OCI-LY7 (cell line): ENCODE data around the gene ABCC1. TPM values are rescaled to one million over a fixed set of nuclear protein-coding genes. Genes with fewer than 3 reads are reported as not detected.
A peak's percentile ranks its signal among the peaks of the same experiment; 100 is the strongest.

ENCODE experiments used
- BruUV-seq: library from RNA; stranded (reverse); fragments of 400-500 nt; replicated peaks from 2 replicates; lab custom pipeline; 2021; lab: Mats Ljungman, UMichigan
- CTCF ChIA-PET: fragments of 300-600 bp; sonication (Branson Sonifier 250); formaldehyde crosslinking; loops from one replicate; lab custom pipeline; 2022; ENCODE audit warnings: antibody characterized with exemption; ENCODE audit not compliant: unreplicated experiment; lab: Charles Lee
- POLR2A ChIA-PET: fragments of 300-600 bp; sonication (Branson Sonifier 250); formaldehyde crosslinking; loops from one replicate; lab custom pipeline; 2022; ENCODE audit warnings: antibody characterized with exemption; lab: Charles Lee
- DNase-seq: peaks from one replicate; pipeline ENCODE4 v3.0.0-alpha.2; 2015; ENCODE audit warnings: low spot score
- H2AFZ ChIP-seq: fragments of 200-600 bp; sonication (generic), shearing (Covaris generic); 2 replicates; pipeline ENCODE4 v1.6.1; 2014; ENCODE audit warnings: mild to moderate bottlenecking, antibody characterized with exemption, low read length, moderate library complexity
- H3K27ac ChIP-seq: fragments of 200-600 bp; sonication (generic); 2 replicates; pipeline ENCODE4 v1.5.1; 2014; ENCODE audit warnings: mixed run types, low read depth, mild to moderate bottlenecking, moderate library complexity, low read length, inconsistent platforms; ENCODE audit not compliant: poor library complexity, severe bottlenecking
- H3K36me3 ChIP-seq: fragments of 200-600 bp; sonication (generic); 2 replicates; pipeline ENCODE4 v1.6.1; 2014; ENCODE audit warnings: mild to moderate bottlenecking, antibody characterized with exemption, low read length, moderate library complexity, mixed read lengths; ENCODE audit not compliant: insufficient read depth
- H3K4me1 ChIP-seq: fragments of 200-600 bp; sonication (generic); 2 replicates; pipeline ENCODE4 v1.5.1; 2014; ENCODE audit warnings: mild to moderate bottlenecking, low read length; ENCODE audit not compliant: insufficient read depth, poor library complexity, severe bottlenecking
- H3K4me2 ChIP-seq: fragments of 200-600 bp; sonication (generic); 2 replicates; pipeline ENCODE4 v1.6.1; 2014; ENCODE audit warnings: mild to moderate bottlenecking, low read length
- H3K4me3 ChIP-seq: fragments of 200-600 bp; sonication (generic); 2 replicates; pipeline ENCODE4 v1.5.1; 2014; ENCODE audit warnings: mild to moderate bottlenecking, low read depth, low read length; ENCODE audit not compliant: poor library complexity, severe bottlenecking
- H3K79me2 ChIP-seq: fragments of 200-600 bp; sonication (generic); 2 replicates; pipeline ENCODE4 v1.6.1; 2016; ENCODE audit warnings: low read depth, mild to moderate bottlenecking, low read length, moderate library complexity, mixed read lengths; ENCODE audit not compliant: insufficient read depth
- H3K9me2 ChIP-seq: fragments of 200-600 bp; sonication (generic); 2 replicates; pipeline ENCODE4 v1.6.1; 2016; ENCODE audit warnings: mild to moderate bottlenecking, low read length, mixed read lengths; ENCODE audit not compliant: insufficient read depth
- H3K9me3 ChIP-seq: fragments of 200-600 bp; sonication (generic); 2 replicates; pipeline ENCODE4 v1.6.1; 2014; ENCODE audit warnings: mild to moderate bottlenecking, mixed run types, low read length, mixed read lengths
- H4K20me1 ChIP-seq: fragments of 200-600 bp; sonication (generic); 2 replicates; pipeline ENCODE4 v1.6.1; 2014; ENCODE audit warnings: mild to moderate bottlenecking, antibody characterized with exemption, low read length, moderate library complexity, mixed read lengths; ENCODE audit not compliant: insufficient read depth
- EZH2phosphoT487 ChIP-seq: fragments of 200-600 bp; sonication (generic); IDR thresholded peaks from 2 replicates; pipeline ENCODE4 v1.6.1; 2018; ENCODE audit warnings: low read depth, borderline replicate concordance, mild to moderate bottlenecking, mixed run types, antibody characterized with exemption, low read length, moderate library complexity, mixed read lengths
- intact Hi-C: fragments of 100-400 bp; cut with micrococcal nuclease; formaldehyde crosslinking; loops from one replicate; pipeline ENCODE4 v1.10.0; 2022; ENCODE audit not compliant: unreplicated experiment
- total RNA-seq, 2 experiments: library from RNA; depleted of rRNA in 1 of 2; stranded (reverse); fragments of >200 nt in 1 of 2; shearing (Covaris generic) in 1 of 2; gene quantifications; 2 replicates each; pipeline ENCODE4 v1.2.3, GENCODE V29; 2014 to 2022
- TF ChIP-seq, protein P1 (sequence below): fragments of 200-600 bp; sonication (generic); conservative IDR thresholded peaks from 2 replicates; pipeline ENCODE4 v1.5.1; 2014; ENCODE audit warnings: mild to moderate bottlenecking, antibody characterized with exemption, low read length, moderate library complexity, mixed read lengths

Gene ABCC1
- total RNA-seq, 2 experiments from 2014 or later = 39.9 to 71.8 TPM

DNA sequence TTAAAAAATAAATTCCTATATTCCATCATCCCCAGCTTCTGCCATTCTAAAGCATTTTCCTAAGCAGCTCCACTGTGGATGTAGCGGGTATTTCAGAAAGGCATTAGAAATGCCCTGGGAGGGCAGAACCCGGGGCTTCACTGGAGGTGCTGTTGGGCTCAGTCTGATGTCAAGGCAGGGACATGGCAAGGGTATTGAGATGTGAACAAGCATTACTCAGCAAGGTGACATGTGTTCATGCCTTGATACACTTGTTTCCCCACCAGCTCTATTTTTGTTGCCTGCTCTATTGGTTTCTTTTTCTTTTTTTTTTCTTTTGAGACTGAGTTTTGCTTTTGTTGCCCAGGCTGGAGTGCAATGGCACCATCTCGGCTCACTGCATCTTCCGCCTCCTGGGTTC lies 35.7 kb downstream of the ABCC1 start:
- POLR2A ChIA-PET = interaction anchor here (0.7 kb wide), 1 partner anchor 172 kb away, joined by 3 read pairs; no protein-coding TSS in a partner anchor
- H3K4me3 ChIP-seq = no peak overlapping the region
- TF ChIP-seq, protein P1, sequence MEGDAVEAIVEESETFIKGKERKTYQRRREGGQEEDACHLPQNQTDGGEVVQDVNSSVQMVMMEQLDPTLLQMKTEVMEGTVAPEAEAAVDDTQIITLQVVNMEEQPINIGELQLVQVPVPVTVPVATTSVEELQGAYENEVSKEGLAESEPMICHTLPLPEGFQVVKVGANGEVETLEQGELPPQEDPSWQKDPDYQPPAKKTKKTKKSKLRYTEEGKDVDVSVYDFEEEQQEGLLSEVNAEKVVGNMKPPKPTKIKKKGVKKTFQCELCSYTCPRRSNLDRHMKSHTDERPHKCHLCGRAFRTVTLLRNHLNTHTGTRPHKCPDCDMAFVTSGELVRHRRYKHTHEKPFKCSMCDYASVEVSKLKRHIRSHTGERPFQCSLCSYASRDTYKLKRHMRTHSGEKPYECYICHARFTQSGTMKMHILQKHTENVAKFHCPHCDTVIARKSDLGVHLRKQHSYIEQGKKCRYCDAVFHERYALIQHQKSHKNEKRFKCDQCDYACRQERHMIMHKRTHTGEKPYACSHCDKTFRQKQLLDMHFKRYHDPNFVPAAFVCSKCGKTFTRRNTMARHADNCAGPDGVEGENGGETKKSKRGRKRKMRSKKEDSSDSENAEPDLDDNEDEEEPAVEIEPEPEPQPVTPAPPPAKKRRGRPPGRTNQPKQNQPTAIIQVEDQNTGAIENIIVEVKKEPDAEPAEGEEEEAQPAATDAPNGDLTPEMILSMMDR = no peak
- no peak for TF ChIP-seq EZH2phosphoT487

DNA sequence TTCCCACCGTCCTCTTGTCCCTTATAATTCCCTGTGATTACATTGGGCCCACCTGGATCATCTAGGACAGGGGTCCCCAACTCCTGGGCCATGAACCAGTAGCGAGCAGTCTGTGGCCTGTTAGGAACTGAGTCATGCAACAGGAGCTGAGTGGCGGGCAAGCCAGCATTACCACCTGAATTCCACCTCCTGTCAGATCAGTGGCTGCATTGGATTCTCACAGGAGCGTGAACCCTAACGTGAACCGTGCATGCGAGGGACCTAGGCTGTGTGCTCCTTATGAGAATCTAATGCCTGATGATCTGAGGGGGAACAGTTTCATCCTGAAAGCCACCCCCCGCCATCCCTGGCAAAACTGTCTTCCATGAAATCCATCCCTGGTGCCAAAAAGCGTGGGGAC lies 36.8 kb downstream of the ABCC1 start:
- POLR2A ChIA-PET = interaction anchor here (0.8 to 1.1 kb wide), 2 partner anchors 9 to 19 kb away, joined by 5 to 7 read pairs; no protein-coding TSS in a partner anchor
- Histone ChIP-seq H3K79me2 (peaks cover 56% of the 10 kb centered on the region; the same call in 1 of the 2 replicates), H4K20me1 (no peaks in the 10 kb centered on the region), H3K36me3 (peaks cover 43% of the 10 kb centered on the region), H3K4me3 (no peak overlapping the region), H3K9me2 (no peaks in the 10 kb centered on the region), H3K9me3 (peaks cover 20% of the 10 kb centered on the region; the same call in 1 of the 2 replicates), H3K4me2 (no peak overlapping the region), H3K27ac (no peak overlapping the region), H2AFZ (no peak overlapping the region), H3K4me1 (peaks cover 46% of the 10 kb centered on the region)
- CTCF ChIA-PET = no interaction called here
- no peak for DNase-seq
- intact Hi-C loops = no loop called here
- BruUV-seq = no TSS peak
- no peak for TF ChIP-seq EZH2phosphoT487
- TF ChIP-seq, protein P1 = no peak

More for the DNA sequence above, 35.7 kb downstream of the ABCC1 start:
- no peak overlapping the region for H3K4me2 ChIP-seq
- no peak overlapping the region for H2AFZ ChIP-seq
- CTCF ChIA-PET = no interaction called here
- H3K79me2 ChIP-seq = peaks cover 46% of the 10 kb centered on the region; the same call in 1 of the 2 replicates
- H3K36me3 ChIP-seq = peaks cover 54% of the 10 kb centered on the region
- intact Hi-C loops = no loop called here
- peaks cover 35% of the 10 kb centered on the region for H3K4me1 ChIP-seq
- peaks cover 31% of the 10 kb centered on the region; the same call in 1 of the 2 replicates for H3K9me3 ChIP-seq
- BruUV-seq = no TSS peak
- H3K9me2 ChIP-seq = no peaks in the 10 kb centered on the region
- H4K20me1 ChIP-seq = no peaks in the 10 kb centered on the region
- no peak for DNase-seq
- H3K27ac ChIP-seq = no peak overlapping the region

DNA sequence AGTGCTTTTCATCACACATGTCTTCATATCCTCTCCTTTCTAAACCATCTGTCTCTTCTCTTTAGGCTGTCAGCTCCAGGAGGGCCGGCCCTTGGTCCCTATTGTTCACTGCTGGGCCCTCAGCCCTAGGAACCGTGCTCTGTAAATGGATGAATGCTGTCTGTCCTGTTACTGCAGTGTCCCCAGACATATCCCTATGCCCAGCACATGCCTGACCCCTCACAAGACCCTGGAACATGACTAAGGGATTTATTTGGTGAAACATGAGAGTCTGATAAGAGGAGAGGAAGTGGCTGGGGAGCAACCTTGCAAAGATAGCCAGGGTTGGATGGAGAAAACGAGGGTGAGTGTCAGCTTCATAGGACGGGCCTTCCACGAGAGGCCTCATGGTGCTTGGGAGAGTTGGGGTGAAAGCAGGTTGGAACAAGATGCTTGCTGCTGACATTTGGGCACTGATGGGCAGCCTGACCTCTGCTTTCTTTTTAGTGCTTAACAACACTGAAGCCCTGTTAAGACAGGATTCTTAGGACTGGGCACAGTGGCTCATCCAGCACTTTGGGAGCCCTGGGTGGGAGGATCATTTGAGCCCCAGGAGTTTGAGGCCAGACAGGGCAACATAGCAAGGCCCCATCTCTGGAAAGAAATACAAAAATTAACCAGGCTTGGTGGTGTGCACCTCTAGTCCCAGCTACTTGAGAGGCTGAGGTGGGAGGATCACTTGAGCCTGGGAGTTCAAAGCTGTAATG lies 39.0 kb downstream of the ABCC1 start:
- Histone ChIP-seq H3K79me2 (peaks cover 68% of the 10 kb centered on the region), H3K4me2 (peak overlapping the region; percentile 55), H4K20me1 (no peaks in the 10 kb centered on the region), H3K4me1 (peaks cover 60% of the 10 kb centered on the region), H3K9me2 (no peaks in the 10 kb centered on the region), H3K9me3 (no peaks in the 10 kb centered on the region), H3K36me3 (peaks cover 39% of the 10 kb centered on the region), H2AFZ (no peak overlapping the region), H3K27ac (peak overlapping the region; percentile 72), H3K4me3 (no peak overlapping the region)
- ChIA-PET POLR2A (interaction anchor here (0.6 to 1.9 kb wide), 4 partner anchors 12 to 64 kb away, joined by 3 to 5 read pairs (median 4); no protein-coding TSS in a partner anchor), CTCF (no interaction called here)
- no peak for TF ChIP-seq EZH2phosphoT487
- TF ChIP-seq, protein P1 = no peak
- DNase-seq = no peak
- no TSS peak for BruUV-seq
- intact Hi-C loops = no loop called here
